Measurements from ENCODE around the gene SNAP29. TPM values are rescaled to one million over a fixed set of nuclear protein-coding genes. Genes with fewer than 3 reads are reported as not detected.
"Not testable (repeated sequence)": the region's sequence is repeated elsewhere in the genome, so short reads cannot be mapped to it uniquely, and the experiment has no call there.

Gene SNAP29
- total and polyA plus RNA-seq, 2 experiments from 2014 or later = 8.2 to 22.9 TPM

DNA sequence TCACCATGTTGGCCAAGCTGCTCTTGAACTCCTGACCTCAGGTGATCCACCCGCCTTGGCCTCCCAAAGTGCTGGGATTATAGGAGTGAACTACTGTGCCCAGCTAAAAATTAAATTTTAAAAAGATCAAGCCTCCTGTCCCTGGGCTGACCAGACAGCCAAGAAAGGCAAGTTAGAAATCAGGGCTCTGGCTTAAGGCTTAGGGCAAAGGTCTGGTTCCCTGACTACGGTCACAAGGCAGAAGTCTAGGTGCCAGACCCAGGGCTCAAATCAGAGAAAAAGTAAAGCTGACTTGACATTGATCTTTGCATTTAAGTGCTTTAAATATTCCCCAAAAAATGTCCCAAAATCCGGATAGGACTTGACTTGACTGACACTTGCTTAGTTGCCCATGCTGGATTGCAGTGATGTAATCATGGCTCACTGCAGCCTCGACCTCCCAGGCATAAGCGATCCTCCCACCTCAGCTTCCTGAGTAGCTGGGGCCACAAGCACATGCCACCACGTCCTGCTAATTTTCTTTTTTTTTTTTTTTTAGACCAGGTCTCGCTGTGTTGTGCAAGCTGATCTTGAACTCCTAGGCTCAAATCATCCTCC is 41.1 kb downstream of the SNAP29 start (continued):
- TF ChIP-seq ETS1 (IDR thresholded peaks at IDR 0.05) = no peak
- TF ChIP-seq CREB1 (CRISPR knock-in tag; IDR thresholded peaks at IDR 0.05; ENCODE audit: low read depth) = no peak

GRCh38 chr22:20901093-20902033 is 42.6 kb downstream of the SNAP29 start:
- not testable (repeated sequence) for ATAC-seq; H3K27ac ChIP-seq (ENCODE audit: low read depth); H2AFZ ChIP-seq; H3K9me2 ChIP-seq (ENCODE audit: insufficient read depth); H3K4me1 ChIP-seq (ENCODE audit: insufficient read depth); H3K4me2 ChIP-seq; H3K27me3 ChIP-seq (ENCODE audit: insufficient read depth); H3K36me3 ChIP-seq (ENCODE audit: insufficient read depth); H3K79me2 ChIP-seq (replicated peaks; ENCODE audit: insufficient read depth); H3K36me3 Mint-ChIP-seq (ENCODE audit: low read depth); DNase-seq (ENCODE audit: low spot score); H3K27ac Mint-ChIP-seq; H3K9me3 Mint-ChIP-seq; H3F3A ChIP-seq (replicated peaks; ENCODE audit: low read depth); H4K20me1 ChIP-seq (replicated peaks; ENCODE audit: insufficient read depth); H3K4me3 Mint-ChIP-seq; H3K27me3 Mint-ChIP-seq (ENCODE audit: insufficient read depth, low read depth, poor library complexity); H3K4me1 Mint-ChIP-seq; H3K4me3 ChIP-seq

DNA sequence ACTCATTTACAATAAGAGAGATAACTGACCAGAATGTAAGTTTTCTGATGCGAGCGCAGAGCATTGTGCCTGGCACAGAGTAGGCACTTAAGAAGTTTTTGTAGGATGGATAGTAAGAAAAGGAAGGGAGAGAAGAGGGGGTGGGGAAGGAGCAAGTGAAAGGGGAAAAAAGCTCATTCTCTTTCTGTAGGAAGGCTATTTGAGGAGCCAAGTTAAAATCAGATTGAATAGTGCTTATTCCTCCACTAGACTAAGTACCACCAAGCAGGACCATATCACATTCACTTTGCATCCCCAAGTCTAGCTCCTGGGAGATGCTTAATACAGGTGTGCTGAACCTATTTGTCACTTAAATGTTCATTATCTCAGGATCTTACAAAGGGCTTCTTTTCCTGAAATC is 44.3 kb downstream of the SNAP29 start:
- H3K36me3 ChIP-seq (ENCODE audit: insufficient read depth) = no peaks in the 10 kb centered on the region
- H3K4me1 ChIP-seq (ENCODE audit: insufficient read depth) = no peaks in the 10 kb centered on the region
- H2AFZ ChIP-seq = no peak overlapping the region
- H4K20me1 ChIP-seq (replicated peaks; ENCODE audit: insufficient read depth) = no peaks in the 10 kb centered on the region
- H3K4me2 ChIP-seq = no peak overlapping the region
- Mint-ChIP-seq H3K27me3 (ENCODE audit: insufficient read depth, low read depth, poor library complexity) (peaks cover 7% of the 10 kb centered on the region), H3K4me1 (no peaks in the 10 kb centered on the region), H3K9me3 (no peaks in the 10 kb centered on the region), H3K4me3 (no peak overlapping the region), H3K27ac (no peak overlapping the region), H3K36me3 (ENCODE audit: low read depth) (no peaks in the 10 kb centered on the region)
- no peak overlapping the region for H3K4me3 ChIP-seq
- ATAC-seq (no peak), DNase-seq (ENCODE audit: low spot score) (no peak)
- no peaks in the 10 kb centered on the region for H3K9me2 ChIP-seq (ENCODE audit: insufficient read depth)
- TF ChIP-seq JUNB (IDR thresholded peaks at IDR 0.05; ENCODE audit: unreplicated experiment) (no peak), ZNF331 (CRISPR knock-in tag; IDR thresholded peaks at IDR 0.05; ENCODE audit: low read depth) (no peak), EZH2 (IDR thresholded peaks at IDR 0.05; ENCODE audit: low read depth, unreplicated experiment) (no peak), POLR2AphosphoS5 (IDR thresholded peaks at IDR 0.05; ENCODE audit: low read depth) (no peak)
- H3K27ac ChIP-seq (ENCODE audit: low read depth) = no peak overlapping the region
- no peaks in the 10 kb centered on the region for H3F3A ChIP-seq (replicated peaks; ENCODE audit: low read depth)
- H3K27me3 ChIP-seq (ENCODE audit: insufficient read depth) = no peaks in the 10 kb centered on the region
- no peaks in the 10 kb centered on the region for H3K79me2 ChIP-seq (replicated peaks; ENCODE audit: insufficient read depth)

All from GM23338 (cell line).